ENCODE data around the gene KRT6C.
"Not testable (repeated sequence)": the region's sequence is repeated elsewhere in the genome, so short reads cannot be mapped to it uniquely, and the experiment has no call there.

KRT6C gene

GRCh38 chr12:52499806-52500560 is 26.4 kb upstream of the KRT6C start:
- no peak for DNase-seq

DNA sequence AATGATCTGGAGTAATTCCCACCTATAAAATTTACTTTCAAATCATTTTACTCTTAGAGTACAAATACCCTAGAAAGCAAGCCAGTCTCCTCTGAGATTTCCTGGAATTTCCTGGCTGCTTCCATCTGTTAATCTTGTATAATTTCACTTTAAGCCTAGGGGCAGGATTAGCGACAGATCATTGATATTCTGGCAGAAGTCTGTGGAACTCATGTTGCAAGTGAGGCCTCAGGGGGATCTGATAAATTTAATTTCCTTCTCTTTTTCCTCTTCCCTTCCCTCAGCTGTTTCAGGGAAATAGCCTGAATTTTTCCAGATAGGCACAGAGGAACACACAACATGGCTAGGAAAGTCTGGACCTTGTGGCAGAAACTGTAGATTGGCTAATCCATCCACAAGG is 25.3 kb upstream of the KRT6C start:
- DNase-seq = no peak

- no peak for DNase-seq
These were observed 24.4 kb upstream of the KRT6C start for GRCh38 chr12:52497975-52498374.

- peak; percentile 30 for DNase-seq
These were observed 23.0 kb upstream of the KRT6C start for GRCh38 chr12:52496590-52497071.

DNA sequence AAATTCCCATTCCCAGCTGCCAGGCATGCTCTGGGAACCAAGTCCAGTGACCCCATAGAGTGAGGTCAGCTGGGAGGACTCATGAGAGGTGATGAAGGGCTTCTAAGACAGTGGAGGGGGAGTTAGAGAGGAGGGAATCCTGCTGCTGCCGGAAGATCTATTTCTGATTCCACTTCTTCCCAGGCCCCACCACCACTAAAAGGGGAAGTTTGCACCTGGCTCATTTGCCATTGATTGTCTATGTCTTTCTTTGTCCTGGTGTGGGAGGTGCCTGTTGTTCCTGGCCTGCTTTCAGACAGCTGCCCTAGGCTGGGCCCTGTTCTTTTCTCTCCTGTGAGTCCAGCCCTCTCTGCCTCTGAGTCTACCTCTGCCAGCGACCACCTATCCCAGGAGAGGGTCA is 22.4 kb upstream of the KRT6C start:
- DNase-seq = peak; percentile 24

DNA sequence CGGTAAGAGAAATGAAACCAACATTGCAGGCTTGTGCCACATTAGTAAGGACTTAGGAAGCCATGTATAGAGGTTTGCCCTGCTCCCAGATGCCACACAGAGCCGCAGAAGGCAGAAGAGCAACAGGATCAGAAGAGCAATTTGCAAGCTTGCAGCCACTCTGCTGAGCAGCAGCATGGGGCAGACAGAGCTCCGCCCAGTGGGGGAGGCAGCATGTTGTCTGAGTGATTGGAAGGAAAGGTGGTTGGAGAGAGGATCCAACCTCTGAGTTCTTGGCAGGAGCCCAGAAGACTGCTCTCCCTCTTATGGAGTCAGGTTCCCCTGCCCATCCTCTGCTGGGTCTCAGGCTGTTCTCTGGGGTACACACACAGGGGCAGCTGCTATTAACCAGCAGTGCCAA is 21.8 kb upstream of the KRT6C start:
- DNase-seq = peak; percentile 51

GRCh38 chr12:52494518-52494917 is 20.9 kb upstream of the KRT6C start:
- no peak for DNase-seq

DNA sequence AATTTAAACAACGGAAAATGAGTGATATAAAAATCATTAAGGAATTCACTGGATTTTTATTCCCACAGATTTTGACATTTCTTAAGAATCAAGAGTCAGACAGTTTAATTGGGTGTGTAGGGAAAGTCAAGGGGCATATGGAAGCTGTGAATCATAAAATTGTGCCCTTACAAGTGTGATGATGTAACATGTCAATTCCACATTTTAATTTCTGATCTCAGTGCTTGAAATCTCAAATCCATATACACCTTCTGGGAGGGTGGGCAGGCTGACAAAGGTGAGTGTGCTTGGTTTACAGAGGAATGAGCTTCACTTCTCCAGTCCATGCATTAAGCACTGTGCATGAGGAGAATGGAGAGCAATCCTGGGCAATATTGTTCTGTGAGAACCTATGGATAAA is 20.5 kb upstream of the KRT6C start:
- no peak for DNase-seq

GRCh38 chr12:52493172-52493571 is 19.6 kb upstream of the KRT6C start, which contains the start of gene KRT6A:
KRT6A (minus strand) TSS chr12:52493257; CDS start chr12:52493188, 69 bp downstream.
- no peak for DNase-seq

- not testable (repeated sequence) for DNase-seq
These were observed 18.8 kb upstream of the KRT6C start for GRCh38 chr12:52492405-52492804.

DNA sequence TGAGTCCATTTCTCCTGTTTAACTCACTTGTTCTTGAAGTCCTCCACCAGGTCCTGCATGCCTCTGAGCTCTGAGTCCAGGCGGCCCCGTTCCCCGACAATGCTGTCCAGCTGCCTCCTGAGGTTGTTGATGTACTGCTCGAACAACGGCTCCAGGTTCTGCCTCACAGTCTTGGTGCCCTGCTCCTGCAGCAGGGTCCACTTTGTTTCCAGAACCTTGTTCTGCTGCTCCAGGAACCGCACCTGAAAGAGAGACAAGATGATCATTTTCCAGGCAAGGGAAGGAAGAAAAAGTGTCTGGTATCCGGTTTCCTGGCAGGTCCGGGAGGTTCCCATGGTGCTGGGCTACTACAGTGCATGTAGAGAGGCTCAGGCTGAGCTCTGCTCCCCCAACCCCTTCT is 17.9 kb upstream of the KRT6C start:
- not testable (repeated sequence) for DNase-seq

- DNase-seq = no peak
These were observed 15.1 kb upstream of the KRT6C start for GRCh38 chr12:52488736-52489135.

DNA sequence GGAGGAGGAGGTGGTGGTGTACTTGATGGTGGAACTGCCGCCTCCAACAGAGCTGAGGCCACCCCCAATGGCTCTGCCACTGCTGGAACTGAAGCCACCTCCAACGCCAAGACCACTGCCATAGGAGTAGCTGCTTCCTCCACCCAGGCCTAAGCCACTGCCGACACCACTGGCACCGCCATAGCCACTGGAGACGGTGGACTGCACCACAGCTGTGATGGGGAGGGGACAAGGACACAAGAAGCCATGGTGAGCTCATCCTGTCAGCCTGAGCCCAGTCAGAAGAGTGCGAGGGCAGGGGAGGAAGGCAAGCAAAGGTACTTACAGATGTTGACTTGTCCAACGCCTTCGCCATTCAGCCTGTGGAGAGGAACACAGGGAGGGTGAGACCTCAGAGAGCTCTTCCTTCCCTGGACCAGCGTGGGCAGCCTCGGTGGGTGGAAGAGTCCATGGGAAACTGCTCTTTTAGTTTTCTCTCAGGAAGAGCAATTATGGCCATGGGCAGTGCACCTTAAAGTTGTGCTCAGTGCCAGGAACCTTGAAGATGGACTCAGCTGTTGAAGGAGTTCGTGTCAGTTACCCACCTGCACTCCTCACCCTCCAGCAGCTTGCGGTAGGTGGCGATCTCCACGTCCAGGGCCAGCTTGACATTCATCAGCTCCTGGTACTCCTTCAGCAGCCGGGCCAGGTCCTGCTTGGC is 14.3 kb upstream of the KRT6C start:
- DNase-seq = not testable (repeated sequence)

GRCh38 chr12:52487211-52487610 is 13.6 kb upstream of the KRT6C start:
- DNase-seq = peak; percentile 11

GRCh38 chr12:52486166-52487105 is 12.8 kb upstream of the KRT6C start:
- DNase-seq = no peak

- DNase-seq = no peak
These were observed 6.5 kb upstream of the KRT6C start for GRCh38 chr12:52480073-52480472.

GRCh38 chr12:52477651-52478050 is 4.0 kb upstream of the KRT6C start:
- no peak for DNase-seq

DNA sequence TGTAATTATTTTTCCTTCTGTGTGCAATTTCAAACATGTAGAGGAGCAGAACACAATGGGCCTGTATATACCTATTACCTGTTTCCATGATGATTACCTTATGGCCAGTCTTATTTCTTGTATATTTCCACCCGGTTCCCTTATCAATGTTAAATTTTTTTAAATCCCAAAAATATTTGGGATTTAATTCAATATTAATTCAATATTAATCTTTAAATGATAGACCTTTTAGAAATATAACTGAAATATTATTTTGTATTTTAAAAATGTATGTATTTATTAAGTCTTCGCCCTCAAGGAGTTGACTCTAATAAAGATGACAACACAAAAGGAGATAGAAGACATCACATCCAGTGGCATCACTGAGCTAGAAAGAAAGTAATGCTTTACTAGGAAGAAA is 607 bp upstream of the KRT6C start:
- DNase-seq = no peak

GRCh38 chr12:52469853-52470252 is 3.8 kb downstream of the KRT6C start:
- DNase-seq = no peak

DNA sequence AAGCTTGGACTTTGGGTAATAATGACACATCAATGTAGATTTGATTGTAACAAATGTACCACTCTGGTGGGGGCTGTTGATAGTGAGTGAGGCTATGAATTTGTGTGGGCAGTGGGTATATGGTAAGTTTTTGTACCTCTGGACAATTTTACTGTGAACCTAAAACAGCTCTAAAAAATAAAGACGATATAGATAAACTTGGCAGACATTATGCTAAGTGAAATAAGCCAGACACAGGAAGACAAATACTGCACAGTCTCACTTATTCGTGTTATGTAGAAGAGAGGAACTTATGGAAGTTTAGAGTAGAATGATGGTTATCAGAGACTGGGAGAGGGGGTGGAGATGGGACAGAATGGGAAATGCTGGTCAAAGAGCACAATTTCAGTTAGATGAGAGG is 8.7 kb downstream of the KRT6C start:
- no peak for DNase-seq

- no peak for DNase-seq
These were observed 11.9 kb downstream of the KRT6C start for GRCh38 chr12:52461693-52462092.

DNA sequence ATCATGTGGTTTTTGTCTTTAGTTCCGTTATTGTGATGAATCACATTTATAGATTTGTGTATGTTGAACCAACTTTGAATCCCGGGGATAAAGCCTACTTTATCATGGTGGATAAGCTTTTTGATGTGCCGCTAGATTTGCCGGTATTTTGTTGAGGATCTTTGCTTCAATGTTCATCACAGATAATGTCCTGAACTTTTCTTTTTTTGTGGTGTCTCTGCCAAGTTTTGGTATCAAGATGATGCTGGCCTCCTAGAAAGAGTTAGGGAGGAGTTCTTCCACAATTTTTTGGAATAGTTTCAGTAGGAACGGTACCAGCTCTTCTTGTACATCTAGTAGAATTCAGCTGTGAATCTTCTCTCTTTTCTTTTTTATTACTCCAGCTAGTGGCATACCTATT is 14.7 kb downstream of the KRT6C start:
- DNase-seq = no peak

GRCh38 chr12:52455821-52456220 is 17.8 kb downstream of the KRT6C start:
- no peak for DNase-seq

Measured in eye (tissue), 1 donor.